HFF-Myc (cell line): Measurements from ENCODE around the gene SERPINB1.

Experiments
- DNase-seq: peaks from one replicate; pipeline ENCODE4 v3.0.0-alpha.2; 2011; ENCODE audit warnings: low read depth; ENCODE audit errors: extremely low read depth
- H3K4me3 ChIP-seq: replicated peaks from 2 replicates; pipeline ENCODE4 v1.5.1; 2011; ENCODE audit warnings: low read depth, mild to moderate bottlenecking, control low read depth, low read length
- CTCF ChIP-seq: IDR thresholded peaks from 2 replicates; pipeline ENCODE4 v1.5.1; 2012; ENCODE audit warnings: mild to moderate bottlenecking, low read depth, low read length, control low read depth; ENCODE audit errors: missing control alignments

The SERPINB1 gene

DNA sequence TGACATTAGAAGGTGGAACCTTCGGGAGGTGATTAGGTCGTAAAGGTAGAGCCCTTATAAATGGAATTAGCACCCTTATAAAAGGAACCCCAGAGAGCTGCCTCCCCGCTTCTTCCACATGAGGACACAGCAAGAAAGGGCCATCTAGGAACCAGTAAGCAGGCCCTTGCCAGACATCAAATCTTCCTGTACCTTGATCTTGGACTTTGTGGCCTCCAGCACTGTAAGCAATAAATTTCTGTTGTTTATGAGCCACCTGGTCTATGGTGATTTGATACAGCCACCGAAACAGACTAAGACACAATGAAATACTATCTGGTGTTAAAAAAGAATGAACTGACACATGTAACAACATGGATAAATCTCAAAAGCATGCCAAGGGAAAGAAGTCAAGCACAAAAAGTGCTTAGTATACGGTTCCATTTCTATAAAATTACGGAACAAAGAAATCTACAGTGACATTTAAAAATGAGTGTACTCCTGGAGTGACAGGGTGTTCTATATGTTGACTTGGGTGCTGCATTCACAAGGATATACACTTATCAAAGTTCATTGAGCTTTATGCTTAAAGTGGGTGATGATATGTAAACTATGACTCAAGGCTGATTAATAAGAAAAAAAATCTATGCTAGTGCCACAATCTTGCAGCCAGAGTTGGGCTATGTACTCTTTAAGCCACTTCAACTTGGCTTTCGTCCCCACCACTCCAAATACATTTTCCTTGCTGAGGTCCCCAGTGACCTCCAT lies 18.4 kb downstream of the SERPINB1 start:
- no peak for DNase-seq
- H3K4me3 ChIP-seq: no peak overlapping the region
- no peak for TF ChIP-seq CTCF

- no peak overlapping the region for H3K4me3 ChIP-seq
- TF ChIP-seq CTCF: no peak
- no peak for DNase-seq
Observed at GRCh38 chr6:2821554-2821953, 20.1 kb downstream of the SERPINB1 start.

DNA sequence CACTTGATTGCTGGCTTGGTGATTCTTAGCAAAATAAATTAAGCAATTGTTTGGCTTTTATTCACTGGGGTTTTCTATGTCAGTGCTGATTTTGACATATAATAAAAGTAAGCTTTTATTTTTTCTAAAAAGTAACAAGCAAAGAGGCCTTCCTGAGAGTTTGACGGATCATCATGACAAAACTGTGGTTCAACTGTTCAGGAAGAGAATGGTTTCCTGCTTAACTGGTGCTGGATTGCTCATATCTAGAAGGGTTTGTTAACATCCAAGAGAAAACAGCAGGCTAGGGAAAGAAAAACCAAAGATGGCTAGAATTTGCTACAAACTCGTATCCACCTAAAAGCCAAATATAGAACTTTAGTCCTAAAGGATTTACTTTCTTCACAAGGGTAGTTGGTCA lies 21.2 kb downstream of the SERPINB1 start:
- H3K4me3 ChIP-seq: no peak overlapping the region
- DNase-seq: no peak
- no peak for TF ChIP-seq CTCF

DNA sequence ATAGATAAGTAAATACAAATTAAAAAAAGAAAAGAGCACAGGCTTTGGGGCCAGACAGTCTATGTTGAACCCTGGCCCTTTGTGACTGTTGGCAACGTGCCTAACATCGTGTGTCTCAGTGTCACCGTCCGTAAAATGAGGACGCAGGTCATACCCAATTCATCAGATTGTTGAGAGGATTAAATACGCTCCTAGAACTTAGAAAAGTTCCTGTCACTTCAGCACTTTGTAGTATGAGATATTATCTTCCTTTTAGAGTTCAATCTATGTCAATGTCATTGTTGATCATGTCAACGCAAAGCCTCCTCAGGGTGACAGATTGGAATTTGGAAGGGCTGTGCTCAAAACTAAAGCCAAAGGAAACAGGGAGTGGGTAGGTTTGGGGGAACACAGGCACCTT lies 21.7 kb downstream of the SERPINB1 start:
- TF ChIP-seq CTCF: no peak
- H3K4me3 ChIP-seq: no peak overlapping the region
- DNase-seq: no peak

DNA sequence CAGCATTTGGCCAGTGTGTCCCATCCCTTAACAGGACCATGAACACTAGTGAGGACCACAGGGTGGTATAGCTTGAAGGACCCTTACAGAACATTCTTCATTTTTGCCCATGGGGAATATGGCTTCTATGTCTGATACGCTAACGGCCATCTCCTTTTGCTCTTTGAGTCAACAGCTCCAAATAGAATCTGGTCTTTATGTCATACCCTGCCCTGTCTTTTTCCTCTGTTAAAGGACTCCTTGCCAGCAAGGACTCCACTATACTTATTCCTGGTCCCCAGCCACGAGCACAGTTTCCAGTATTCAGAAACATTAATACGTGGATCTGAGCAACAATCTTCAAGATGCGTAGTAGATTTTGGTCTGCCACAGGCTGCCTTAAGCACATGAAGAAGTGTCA lies 22.5 kb downstream of the SERPINB1 start:
- H3K4me3 ChIP-seq: no peak overlapping the region
- TF ChIP-seq CTCF: no peak
- no peak for DNase-seq

GRCh38 chr6:2818593-2818992 lies 23.1 kb downstream of the SERPINB1 start:
- no peak for TF ChIP-seq CTCF
- no peak overlapping the region for H3K4me3 ChIP-seq
- no peak for DNase-seq
